Measurements from ENCODE around the gene CSRP1.
"Not testable (repeated sequence)": the region's sequence is repeated elsewhere in the genome, so short reads cannot be mapped to it uniquely, and the experiment has no call there.

Gene CSRP1

GRCh38 chr1:201506557-201507359 is at the start of gene CSRP1:
CSRP1 (minus strand) TSS chr1:201507123; CDS start chr1:201496303, 10,820 bp downstream.
- DNase-seq: peak; percentile 74 to 77

DNA sequence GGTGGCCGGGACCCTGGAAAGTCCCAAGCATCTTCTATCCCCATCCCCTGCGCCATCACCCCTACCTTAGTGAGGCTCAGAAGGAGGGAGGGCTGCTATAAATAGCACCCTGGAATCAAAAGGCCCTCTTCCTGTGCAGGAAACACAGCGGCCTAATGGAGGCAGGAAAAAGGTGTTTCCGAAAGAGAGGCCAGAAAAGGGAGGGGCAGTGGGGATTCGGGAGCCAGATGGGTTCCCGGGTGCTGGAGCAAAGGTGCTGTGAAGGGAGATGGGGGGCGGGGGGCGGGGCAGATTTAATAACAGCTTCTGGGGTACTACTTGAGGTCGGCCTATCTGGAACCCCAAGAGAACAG is 48.6 kb upstream of the CSRP1 start:
- no peak for DNase-seq

DNA sequence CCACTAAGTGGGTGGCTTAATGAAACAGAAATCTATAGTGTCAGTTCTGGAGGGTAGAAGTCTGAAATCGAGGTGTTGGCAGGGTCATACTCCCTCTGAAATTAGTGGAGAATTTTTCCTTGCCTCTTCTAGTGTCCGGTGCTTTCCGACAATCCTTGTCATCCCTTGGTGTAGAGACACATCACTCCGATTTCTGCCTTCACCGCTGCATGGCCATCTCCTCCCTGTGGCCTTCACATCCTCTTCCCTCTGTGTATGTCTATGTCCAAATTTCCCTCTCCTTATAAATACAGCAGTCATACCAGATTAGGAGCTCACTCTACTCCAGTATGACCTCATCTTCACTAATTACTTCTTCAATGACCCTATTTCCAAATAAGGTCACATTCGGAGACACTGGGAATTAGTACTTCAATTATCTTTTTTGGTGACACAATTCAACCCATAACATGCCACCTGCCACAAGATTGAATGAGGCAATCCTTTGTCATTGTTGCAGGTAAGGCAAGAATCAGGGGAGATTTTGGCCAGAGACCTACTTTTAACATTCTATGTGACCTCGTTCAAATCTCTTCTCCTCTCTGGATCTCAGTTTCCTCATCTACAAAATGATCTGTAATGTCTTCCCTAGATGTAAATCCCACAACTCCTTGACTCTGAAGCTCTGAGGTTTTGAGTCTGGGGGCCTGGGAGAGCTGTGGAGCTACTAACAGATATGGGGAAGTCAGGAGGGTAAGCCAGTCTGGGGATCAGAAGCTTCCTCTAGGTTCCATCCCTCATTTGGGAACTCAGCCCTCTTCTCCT is 48.1 kb upstream of the CSRP1 start:
- no peak for DNase-seq

- DNase-seq: no peak
Observed at GRCh38 chr1:201554190-201554600, 47.3 kb upstream of the CSRP1 start.

GRCh38 chr1:201553496-201554189 is 46.7 kb upstream of the CSRP1 start:
- DNase-seq: no peak

- DNase-seq: no peak
Observed at GRCh38 chr1:201552941-201553351, 46.0 kb upstream of the CSRP1 start.

- no peak for DNase-seq
Observed at GRCh38 chr1:201551877-201552731, 45.2 kb upstream of the CSRP1 start.

- no peak for DNase-seq
Observed at GRCh38 chr1:201551096-201551495, 44.2 kb upstream of the CSRP1 start.

GRCh38 chr1:201549522-201549921 is 42.6 kb upstream of the CSRP1 start:
- not testable (repeated sequence) for DNase-seq

DNA sequence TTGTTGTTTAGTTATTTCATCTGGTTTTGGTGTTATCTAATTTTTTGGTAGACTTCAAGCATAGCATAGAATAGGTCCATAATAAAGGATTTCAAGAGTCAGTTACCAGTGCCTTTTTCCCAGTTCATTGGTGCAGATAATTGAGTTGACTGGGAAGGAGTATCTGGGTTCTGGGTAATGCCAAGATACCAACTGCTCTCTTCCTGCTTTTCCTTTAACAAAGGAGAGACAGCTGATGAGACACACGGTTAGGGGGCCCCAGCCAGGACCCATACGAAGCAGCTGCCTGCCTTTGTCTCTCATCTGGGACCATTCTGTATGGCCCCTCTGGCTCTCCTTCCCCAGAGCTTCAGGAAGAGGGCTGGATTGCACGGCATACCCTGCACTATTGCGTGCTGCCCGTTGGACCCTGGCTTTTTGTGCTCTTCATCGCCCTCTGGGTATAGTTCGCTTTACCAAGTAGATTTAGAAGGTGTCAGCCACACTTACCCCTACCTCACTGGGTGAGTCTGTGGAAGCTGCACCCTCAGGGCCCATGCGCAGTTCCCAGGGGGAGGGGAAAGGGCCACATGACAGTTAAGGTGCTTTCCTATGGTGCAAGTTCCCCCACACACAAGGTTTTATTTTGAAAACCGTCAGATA is 39.0 kb upstream of the CSRP1 start:
- no peak for DNase-seq

DNA sequence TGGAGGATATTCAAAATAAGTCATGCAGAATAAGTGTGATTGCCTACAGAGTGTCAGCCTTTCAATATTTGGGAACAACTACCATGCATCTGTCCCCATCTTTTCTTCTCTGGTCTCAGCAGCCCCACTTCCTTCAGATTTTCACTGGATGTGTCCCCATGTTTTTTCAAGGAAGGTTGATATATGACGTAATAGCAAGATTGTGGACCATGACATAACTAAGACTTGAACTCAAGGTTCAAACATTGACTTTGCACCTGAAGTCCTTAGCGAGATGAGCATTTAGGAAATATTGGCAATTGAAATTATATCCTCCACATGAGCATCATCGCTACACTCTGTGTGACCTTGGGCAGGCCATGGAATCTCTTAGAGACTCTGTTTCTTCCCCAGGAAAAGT is 37.8 kb upstream of the CSRP1 start:
- no peak for DNase-seq

DNA sequence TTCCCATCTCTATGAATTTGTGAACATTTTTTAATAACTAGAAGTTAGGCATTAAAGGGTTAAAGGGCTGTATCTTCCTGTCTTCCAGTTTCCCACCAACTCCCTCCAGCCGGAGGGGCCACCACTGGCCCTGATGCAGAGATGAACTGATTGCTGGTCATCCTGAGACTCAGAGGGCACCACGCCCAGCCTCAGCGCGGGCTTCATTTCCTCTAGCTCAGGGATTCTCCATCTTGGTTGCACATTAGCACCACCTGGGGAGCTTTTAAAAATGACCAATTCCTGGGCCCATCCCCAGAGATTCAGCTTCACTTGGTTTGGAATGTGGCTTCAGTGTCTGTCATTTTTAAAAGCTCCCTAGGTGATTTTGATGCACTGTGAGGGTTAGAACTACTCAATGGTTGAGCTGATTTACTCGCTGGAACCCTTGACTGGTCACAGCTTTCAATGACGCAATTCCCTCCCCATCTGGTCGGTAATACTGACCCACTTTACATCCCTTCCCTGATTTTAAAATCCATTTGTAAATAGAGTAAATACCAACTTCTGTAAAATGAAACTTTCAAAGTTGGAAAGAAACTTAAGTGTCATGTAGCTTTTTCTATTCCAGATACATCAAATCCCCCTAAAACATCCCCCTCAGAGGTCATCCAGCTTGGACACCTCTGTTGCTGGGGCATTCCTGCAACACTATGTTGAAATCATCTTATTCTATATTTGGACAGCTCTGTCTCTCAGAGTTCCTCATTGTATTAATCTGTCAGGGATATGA is 37.1 kb upstream of the CSRP1 start:
- no peak for DNase-seq

GRCh38 chr1:201542309-201543035 is 35.5 kb upstream of the CSRP1 start:
- DNase-seq: no peak

DNA sequence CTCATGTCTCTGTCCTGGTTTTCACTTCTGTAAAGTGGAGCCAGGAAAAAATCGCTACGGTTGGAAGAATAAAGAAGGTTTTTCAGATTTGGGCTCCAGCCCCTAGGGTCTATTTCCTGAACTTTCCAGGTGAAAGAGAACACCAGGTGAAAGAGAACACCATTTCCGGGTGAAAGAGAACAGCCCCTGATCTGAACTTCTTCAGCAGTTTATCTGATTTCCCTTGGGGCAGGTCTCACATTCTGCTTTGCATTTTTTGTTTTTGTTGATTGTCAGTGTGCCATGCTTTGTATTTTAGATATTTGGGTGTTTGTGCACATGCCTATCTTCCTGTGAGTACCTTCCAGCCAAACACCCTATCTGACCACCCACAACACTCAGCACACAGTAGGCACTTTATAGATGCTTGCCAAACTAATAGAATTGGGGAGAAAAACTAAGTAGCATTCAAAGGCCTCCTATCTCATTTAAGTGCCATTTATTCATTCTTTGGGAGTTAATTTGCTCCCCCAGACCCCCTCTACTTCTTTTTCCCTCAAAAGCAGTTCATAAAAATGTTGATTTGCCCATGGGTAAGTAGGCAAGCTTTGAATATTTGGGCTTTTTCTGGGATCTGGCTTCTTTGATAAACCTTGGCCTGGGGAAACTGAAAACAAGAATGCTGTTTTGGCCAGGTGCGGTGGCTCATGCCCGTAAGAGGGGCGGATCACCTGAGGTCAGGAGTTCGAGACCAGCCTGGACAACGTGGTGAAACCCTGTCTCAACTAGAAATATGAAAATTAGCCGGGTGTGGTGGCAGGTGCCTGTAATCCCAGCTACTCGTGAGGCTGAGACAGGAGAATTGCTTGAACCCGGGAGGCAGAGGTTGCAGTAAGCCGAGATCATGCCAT is 34.2 kb upstream of the CSRP1 start:
- no peak for DNase-seq

DNA sequence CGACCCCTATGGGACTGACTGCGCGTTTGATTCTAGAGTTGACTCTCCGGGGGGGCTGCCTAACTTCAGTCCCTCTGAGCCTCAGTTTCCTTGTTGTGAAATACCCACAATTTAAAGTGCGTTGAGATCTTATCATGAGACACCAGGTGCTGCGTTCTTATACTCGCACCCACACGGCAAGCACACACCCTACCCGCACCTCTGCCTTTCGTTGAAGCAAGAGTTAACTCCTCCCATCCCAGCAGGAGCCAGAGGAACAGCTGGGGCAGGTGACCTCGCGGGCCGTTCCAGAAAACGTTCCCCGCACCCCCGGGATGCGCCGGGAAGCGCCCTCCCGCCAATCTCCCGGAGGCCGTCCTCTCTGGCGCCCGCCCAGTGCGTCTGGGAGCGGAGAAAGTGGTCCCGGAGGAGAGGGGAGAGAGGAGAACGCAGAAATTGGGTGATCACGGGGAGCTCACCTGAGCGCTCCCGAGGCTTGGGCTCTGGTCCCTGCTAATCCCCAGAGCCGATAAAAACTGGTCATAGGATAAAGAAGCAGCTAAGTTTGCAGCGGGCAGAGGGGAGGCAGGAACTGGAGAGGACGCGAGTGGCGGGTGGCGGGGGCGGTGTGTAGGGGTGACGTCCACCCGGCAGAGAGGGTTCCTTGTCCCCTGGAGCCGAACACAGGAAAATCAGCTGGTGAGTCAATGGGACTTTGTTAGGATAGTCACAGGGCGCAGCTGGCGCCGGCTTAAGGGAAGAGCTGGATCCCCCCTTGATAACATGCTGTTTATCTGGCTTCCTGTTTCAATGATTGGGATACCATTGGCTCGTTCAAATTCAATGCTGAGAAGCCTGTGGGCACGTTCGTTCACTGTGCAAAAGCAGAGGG is 32.9 kb upstream of the CSRP1 start:
- no peak for DNase-seq

DNA sequence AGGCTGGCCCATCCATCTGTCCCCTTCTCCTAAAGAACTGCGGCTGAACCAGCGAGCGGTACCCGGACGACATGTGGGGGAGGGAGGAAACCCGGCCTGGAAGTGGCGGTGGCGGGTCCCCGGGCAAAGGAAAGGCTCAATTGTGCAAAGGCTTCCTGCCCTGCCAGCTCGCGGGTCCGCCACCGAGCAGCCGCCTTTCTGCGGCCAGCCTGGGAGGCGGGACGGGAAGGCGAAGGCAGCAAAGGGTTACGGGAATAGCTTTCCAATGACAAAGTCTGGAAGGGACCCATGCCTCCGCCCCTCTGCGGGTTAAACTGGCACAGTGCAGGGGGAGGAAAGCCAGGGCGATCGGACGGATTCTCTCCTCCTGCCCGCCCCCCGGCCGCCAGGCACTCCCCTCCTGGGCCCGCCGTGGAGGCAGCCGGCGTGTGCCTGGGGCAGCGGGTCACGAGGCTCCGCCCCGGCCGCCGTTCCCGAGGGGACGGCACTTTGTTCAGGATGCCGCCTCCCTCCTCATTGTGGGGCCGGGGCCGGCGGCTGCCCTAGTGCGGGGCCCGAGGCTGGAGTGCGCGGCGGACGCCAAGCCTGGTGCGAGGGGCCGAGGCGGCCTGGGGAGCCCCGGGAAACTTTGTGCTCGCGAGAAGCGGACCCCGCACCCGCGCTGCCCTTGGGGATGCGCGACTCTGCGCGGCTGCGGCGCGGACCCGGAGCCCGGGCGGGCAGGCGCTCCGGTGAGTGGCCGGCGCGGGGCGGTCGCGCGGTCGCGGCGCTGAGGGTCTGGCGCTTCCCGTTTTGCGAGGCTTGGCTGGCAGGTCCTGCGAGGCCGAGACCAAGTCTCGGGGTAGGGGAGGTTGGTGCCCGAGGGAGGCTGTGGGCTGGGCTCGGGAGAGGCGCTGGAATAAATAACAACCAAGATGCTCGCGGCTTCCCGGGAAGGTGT is 32.0 kb upstream of the CSRP1 start, which contains the start of gene NAV1:
Gene NAV1 (plus strand): TSS at position 516 of the 940 bp plus-strand sequence. CDS start 83,758 bp downstream, outside the sequence.
- DNase-seq: no peak
